Stimulated activated CD8-positive, alpha-beta memory T cell treated with anti-CD3 and anti-CD28 coated beads, Interleukin-7, amount 100 ng/mL, for 1 hour (primary cell): Measurements from ENCODE around the gene EDEM2.
"Not testable (repeated sequence)": the region's sequence is repeated elsewhere in the genome, so short reads cannot be mapped to it uniquely, and the experiment has no call there.

Experiments used
- DNase-seq, 2 donors: peaks; one replicate each; pipeline ENCODE4 v3.0.0-alpha.2; 2020; ENCODE audit warnings: low read depth in 2 of 2

Gene EDEM2

GRCh38 chr20:35168701-35169409 lies 21.7 kb upstream of the EDEM2 start:
- not testable (repeated sequence) for DNase-seq

- DNase-seq, result no peak
Observed at GRCh38 chr20:35167787-35168186, 20.7 kb upstream of the EDEM2 start.

GRCh38 chr20:35166242-35166830 lies 19.2 kb upstream of the EDEM2 start:
- no peak for DNase-seq

- no peak for DNase-seq
Observed at GRCh38 chr20:35165221-35166185, 18.4 kb upstream of the EDEM2 start.

GRCh38 chr20:35164531-35164930 lies 17.4 kb upstream of the EDEM2 start:
- DNase-seq, result not testable (repeated sequence)

DNA sequence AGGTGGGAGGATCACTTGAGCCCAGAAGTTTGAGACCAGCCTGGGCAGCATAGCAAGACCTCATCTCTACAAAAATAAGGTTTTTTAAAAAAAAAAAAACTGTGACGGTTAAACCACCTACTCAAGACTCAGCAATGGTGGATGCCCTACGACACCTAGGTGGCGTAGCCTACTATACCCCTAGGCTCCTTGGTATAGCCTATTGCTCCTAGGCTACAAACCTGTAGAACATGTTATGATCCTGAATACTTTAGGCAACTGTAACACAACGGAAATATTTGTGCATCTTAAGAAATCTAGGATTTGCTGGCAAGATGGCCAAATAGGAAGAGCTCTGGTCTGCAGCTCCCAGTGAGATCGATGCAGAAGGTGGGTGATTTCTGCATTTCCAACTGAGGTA lies 13.2 kb upstream of the EDEM2 start:
- not testable (repeated sequence) for DNase-seq

GRCh38 chr20:35156978-35157377 lies 9.8 kb upstream of the EDEM2 start:
- DNase-seq, result no peak

- DNase-seq, result no peak
Observed at GRCh38 chr20:35155936-35156335, 8.8 kb upstream of the EDEM2 start.

DNA sequence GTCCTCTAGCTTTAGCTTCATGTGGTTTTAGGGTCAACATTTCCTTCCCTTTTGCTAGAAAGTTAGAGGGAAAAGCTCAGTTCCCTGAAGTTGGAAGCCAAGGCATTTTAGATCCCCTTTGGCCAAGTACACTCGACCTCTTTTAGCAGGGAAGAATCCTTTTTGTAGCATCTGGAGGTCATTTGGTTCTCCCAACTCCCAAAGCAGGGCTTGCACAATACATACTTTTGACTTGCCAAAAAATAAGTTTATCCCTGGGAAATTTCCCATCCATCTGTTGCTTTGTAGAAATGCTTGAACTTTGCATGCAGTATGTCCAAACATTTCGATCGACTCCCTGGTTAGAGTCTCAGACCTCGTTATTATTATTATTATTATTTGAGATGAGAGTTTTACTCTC lies 4.6 kb upstream of the EDEM2 start:
- DNase-seq, result no peak

DNA sequence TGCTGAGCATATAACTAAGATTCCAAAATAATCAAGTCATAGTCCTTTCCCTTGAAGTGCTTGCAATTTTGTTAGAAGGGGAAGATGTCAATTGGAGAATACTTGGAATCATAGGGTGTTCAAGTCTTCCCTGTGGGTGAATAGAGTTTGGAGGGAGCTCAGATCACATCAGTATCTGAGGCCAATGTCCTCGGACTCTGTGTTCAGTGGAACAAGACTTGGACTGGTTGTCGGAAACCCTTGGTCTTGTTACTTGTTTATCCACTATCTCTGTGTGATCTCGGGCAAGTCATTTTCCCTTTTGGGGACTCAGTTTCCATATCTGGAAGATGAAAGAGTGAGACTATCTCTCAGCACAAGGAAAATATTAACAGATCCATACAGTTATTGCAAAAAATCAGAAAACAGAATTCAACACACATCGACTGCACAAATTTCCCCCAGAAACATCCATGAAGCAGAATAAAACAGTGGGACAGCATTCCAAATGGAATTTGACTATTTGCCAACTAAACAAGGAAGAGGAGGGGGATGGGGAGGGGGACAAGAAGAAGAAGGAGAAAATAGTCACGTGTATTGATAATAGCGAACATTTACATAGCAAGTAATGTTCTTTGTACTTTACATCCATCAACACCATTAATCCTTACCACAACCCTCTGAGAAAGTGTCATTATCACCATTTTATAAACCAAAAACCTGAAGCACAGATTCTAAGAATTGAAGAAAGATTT lies 3.9 kb upstream of the EDEM2 start:
- no peak for DNase-seq

DNA sequence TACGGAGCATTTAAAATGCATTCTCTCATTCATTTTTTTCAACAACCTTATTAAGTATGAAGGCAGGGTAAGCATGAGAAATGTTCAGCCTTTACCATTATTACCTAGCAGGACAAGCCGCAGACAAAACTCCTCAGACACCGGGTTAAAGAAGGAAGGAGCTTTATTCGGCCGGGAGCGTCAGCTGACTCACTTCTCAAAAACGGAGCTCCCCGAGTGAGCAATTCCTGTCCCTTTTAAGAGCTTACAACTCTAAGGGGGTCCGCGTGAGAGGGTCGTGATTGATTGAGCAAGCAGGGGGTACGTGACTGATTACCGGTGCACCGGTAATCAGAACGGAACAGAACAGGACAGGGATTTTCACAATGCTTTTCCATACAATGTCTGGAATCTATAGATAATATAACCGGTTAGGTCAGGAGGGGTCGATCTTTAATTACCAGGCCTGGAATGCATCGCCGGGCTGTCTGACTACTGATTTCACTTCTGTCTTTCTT lies 487 bp upstream of the EDEM2 start:
- not testable (repeated sequence) for DNase-seq

DNA sequence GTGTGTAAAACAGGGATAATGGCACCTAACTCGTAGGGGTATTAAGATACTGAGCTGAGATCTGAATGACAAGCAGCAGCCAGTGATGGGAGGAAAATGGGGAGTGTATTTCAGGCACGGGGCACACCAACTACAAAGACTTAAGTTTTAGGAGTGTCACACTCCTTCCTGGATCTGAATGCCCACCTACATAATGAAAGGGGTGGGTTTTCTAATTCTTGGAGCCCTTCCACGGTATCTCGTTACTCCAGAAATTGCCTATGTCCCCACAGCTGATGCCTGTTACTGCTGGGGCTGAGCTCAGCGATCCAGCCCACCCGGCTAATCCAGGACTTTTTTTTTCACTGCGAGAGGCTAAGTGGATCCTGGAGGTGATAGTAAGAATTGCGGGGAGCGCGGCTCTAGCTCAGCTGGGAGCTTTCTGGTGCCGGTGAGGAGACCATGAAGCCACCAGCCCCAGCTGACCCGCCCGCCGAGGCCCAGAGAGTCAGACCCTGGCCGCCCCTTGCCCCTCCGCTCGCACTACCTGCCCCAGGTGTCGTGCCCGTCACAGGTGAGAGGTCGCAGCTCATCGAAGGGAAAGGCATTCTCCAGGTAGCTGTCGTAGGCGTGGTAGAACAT lies 727 bp downstream of the EDEM2 start:
- no peak for DNase-seq

- DNase-seq, result no peak
Observed at GRCh38 chr20:35145141-35145564, 2.0 kb downstream of the EDEM2 start.

DNA sequence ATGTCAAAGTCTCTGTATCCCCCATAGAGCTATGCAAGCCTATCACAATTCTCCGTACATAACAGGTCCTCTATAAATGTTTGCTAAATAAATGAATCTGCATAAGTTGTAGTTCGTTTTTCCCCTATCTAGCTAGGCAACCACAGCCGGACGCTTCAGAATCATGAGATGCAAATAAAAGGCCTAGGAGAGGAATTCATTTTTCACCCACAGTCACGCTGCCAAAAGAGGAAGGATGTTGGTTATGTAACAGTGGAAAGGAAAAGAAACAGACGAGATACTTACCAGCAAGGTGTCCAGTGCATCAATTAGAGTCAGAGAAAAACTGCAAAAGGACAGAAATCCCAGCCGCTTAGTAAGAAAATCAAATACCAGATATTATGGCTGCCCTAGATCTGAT lies 2.4 kb downstream of the EDEM2 start:
- no peak for DNase-seq

GRCh38 chr20:35135867-35136586 lies 11.1 kb downstream of the EDEM2 start:
- no peak for DNase-seq

DNA sequence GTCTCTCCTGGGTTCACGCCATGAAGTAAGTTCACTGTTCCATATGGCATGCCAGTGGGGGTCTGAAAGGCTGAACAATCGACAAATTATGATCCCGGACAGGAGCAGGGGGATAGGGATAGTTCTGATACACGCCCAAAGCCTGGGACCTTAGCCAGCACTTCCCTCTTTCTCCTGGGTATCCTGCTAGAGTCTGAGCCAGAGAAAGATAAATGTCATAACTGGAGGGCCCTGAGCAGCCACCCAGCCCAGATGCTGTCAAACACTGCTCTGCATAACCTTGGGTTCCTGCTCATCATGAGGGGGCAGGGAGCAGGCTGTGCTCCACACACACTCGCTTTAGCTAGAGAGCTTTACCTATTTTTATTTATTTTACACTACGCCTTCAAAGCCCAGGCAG lies 12.3 kb downstream of the EDEM2 start:
- no peak for DNase-seq

- no peak for DNase-seq
Observed at GRCh38 chr20:35134472-35134871, 12.7 kb downstream of the EDEM2 start.

- DNase-seq, result no peak
Observed at GRCh38 chr20:35133735-35134134, 13.4 kb downstream of the EDEM2 start.

GRCh38 chr20:35133031-35133430 lies 14.1 kb downstream of the EDEM2 start:
- no peak for DNase-seq

DNA sequence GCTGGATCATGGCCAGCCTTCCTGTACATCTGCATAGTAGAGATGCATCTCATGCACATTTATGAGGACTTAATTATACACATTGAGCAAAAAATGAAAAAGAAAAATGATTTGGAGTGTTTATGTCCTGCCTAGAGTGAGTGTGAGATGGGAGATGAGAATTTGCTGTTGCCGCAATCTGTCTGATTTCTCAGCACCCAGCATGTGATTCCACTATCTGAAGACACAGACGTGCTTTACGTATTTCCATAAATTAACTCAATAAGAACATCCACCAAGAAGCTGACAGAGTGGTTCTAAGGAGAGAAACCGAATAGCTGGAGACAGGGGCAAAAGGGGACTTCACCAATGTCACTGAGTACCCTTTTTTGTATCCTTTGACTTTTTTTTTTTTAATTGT lies 15.2 kb downstream of the EDEM2 start:
- DNase-seq, result no peak
